ENCODE measurements around the gene BTAF1.

Gene BTAF1

GRCh38 chr10:91908337-91909116 lies 15.0 kb upstream of the BTAF1 start:
- peak; percentile 35 for DNase-seq

- DNase-seq = no peak
Measured at GRCh38 chr10:91909117-91909677, 14.4 kb upstream of the BTAF1 start, which contains the start of gene FGFBP3. Gene FGFBP3, minus strand, starts transcription at chr10:91909486. Its CDS starts 517 bp downstream, at chr10:91908969.

- no peak for DNase-seq
Measured at GRCh38 chr10:91910467-91910866, 13.1 kb upstream of the BTAF1 start.

GRCh38 chr10:91919651-91920050 lies 3.9 kb upstream of the BTAF1 start:
- no peak for DNase-seq

GRCh38 chr10:91924212-91925021 lies 847 bp downstream of the BTAF1 start:
- DNase-seq = no peak

GRCh38 chr10:91925022-91925320 lies 1.4 kb downstream of the BTAF1 start:
- no peak for DNase-seq

DNA sequence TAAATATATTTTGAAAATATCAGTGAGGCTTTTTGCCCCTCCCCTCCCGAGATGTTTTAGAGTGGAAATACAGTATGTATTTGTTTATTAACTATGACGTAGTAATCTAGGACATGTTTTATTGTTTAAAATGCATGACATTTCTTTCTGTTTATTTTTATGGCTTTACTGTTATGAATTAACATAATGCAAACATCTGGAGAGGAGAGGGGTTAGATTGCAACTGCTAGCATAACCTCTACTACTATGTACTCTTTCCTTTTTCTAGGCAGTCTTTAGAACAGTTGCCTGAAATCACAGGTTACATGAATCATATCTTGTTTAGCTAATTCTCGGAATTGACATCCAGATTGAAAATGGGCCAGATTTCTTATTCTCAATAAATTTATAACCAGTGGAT lies 7.4 kb downstream of the BTAF1 start:
- no peak for DNase-seq

DNA sequence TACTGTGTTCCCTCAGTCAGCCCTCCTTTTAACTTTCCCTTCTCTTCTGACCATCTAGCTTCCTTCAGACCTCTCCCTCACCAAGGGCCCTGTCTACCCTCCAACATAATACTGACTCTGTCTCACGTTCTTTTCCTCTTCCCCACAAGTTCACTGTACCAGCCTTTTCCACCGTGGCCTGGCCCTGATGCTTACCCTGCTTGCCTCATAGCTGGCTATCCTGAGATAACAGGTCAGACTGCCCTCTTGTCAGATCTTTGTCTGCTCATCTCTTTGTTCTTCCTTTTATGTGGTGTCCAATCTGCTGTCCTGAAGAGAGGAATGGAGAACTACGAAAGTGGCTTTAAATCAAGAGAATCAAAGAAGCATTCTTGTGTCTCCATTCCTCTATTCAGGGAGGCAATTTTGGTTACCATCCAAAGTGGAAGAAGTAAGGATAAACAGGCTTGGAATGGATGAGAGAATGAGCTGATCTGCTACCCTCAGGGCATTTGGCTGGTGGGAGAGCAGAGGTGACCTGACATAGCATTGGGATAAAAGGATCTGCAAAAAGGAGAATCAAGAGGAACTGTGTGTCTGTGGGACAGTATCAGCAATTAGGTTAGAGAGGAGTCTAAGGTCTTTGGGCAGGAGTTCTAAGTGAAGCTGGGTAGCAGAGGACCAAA lies 8.1 kb downstream of the BTAF1 start:
- no peak for DNase-seq

DNA sequence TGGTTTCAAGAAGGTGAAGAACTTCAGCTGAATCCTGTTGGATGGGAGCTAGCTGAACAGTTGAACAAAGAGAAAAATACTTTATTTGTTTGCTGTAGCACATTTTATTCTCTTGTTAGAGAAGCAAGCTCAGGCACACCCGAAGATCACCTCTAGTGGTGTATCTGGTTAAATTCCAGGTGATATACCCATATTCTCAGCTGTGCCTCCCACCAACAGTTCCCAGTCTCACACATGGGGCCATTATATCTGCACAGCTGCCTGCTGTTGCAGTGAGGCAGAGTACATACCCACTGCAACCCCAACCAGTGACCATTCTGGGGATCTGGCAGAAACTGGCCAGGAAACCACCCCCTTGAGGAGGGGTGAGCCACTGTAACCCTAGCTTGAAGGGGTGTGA lies 9.2 kb downstream of the BTAF1 start:
- no peak for DNase-seq

GRCh38 chr10:91935886-91936285 lies 12.3 kb downstream of the BTAF1 start:
- no peak for DNase-seq

- DNase-seq = no peak
Measured at GRCh38 chr10:91939653-91940052, 16.1 kb downstream of the BTAF1 start.

DNA sequence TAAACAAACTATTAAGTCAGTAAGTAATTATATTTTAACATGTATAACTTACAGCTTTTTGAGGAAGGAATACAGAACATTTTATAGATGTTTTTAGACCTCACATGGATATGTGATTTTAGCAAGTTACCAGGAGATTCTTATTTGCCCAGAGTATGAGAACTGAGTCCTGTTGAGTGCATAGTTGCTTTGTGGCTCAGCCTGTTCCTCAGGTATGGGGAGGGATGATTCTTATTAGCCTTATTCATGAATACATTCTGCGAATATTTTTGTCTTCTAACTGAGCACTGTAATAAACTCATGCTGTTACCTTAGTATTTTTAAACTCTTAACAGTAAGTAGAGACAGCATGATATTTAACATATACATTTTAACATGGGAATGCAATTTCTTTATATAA lies 17.9 kb downstream of the BTAF1 start:
- no peak for DNase-seq

- no peak for DNase-seq
Measured at GRCh38 chr10:91944880-91945630, 21.5 kb downstream of the BTAF1 start.

GRCh38 chr10:91953600-91954160 lies 30.1 kb downstream of the BTAF1 start:
- no peak for DNase-seq

DNA sequence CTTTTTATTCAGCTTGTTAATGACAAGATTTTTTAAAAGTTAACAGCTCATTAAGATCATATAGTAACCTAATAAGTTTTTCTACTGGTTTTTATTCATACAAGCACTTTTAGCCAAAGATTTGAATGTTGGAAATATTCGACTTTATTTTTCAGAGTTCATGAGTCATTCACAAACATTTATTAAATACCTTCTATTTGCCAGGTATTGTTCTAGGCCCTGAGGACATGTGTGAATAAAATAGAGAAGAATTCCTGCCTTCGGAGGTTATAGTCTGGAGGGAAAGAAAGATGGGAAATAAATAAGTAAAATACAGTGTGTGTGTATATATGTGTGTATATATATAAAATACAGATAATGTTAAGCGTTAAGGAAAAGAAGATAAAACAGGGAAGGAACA lies 31.5 kb downstream of the BTAF1 start:
- no peak for DNase-seq

DNA sequence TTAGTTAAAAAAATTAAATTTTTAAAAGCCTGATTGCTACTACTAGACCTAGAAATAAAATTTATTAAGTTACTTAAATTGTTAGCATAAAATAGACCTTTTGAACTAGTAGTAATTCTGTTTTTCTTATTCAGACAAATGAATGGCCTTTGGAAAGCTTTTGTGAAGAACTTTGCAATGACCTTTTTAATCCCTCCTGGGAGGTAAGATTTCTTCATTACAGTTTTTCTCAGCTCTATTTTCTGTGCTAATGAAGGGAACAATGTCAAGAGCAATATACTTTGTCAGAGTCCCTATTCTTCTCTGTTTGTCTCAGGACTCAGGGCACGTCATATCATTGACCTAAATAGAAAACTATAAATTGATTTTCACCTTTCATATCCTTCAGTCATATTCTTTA lies 33.5 kb downstream of the BTAF1 start:
- no peak for DNase-seq

DNA sequence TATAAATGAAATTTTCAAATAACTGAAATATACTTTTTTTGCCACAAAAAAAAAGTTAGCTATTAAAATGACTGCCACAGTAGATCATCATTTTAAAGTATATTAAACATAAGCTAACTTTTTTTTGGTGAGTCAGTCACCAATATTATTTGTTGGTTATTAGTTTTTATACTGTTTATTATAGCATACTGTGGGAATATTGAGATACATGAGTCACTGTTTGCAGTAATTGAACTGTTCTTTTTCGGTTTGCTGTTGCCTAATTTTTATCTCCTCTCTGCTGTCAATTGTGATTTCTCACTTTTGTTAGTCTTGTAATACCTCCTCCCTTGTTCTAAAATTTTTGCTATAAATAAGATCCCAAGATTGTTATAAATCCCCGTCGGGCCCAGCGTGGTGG lies 45.7 kb downstream of the BTAF1 start:
- DNase-seq = no peak

- DNase-seq = no peak
Measured at GRCh38 chr10:91974960-91975359, 51.4 kb downstream of the BTAF1 start.

DNA sequence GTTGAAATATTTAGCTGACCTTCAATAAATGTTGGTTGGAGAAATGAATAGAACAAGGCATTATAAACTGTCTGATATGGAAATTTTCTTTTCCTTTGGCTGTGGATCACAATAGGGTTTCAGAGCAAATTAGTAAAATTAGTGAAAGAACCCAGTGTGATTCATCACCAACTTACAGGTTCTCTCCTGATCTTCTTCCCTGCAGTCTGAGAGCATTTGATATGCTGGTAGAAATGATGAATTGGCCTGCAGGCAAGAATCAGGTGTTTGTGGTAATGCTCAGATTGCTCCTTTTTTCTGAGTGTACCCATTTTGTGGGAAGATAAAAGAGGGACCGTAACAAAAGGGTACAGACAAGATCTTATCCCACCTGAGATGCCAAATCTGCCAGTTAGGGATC lies 51.9 kb downstream of the BTAF1 start:
- no peak for DNase-seq

DNA sequence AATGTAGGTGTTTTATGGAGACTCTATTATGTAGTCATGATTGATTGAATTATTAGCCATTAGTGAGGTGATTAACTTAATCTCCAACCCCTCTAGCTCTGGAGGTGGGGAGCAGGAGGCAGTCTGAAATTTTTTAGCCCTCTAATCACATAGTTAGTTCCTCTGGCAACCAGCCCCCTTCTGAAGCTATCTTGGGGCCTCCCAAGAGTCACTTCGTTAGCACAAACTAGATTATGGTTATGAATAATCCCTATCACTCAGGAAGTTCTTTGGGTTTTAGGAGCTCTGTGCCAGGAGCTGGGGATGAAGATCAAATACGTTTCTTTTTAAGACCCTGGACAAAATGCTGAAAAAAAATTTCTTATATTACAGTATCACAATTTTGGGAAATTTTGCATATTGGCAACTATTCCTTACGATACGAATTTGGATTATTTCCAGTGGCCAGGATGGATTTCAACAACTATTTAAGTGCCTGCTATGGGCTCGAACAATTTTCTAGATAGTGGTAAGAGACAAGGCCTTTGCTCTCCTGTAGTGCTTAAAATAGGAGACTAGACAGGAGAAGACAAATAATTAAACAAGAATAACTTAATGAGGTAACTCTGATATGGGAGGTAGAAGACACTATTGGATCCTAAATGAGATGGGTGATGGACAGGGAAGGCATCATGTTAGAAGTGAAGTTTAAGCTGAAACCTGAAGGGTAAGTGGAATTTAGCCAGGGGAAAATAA lies 52.9 kb downstream of the BTAF1 start:
- no peak for DNase-seq

DNA sequence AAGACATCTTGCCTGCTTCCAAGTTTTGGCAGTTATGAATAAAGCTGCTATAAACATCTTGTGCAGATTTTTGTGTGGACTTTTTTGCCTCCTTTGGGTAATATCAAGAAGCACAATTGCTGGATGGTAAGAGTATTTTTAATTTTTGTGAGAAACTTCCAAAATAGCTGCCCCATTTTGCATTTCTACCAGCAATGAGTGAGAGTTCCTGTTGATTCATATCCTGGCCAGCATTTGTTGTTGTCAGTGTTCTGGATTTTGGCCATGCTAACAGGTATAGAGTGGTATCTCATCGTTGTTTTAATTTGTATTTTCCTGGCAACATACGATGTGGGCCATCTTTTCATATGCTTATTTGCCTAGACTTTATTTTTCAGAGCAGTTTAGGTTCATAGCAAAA lies 53.9 kb downstream of the BTAF1 start:
- no peak for DNase-seq

GRCh38 chr10:91978585-91978984 lies 55.0 kb downstream of the BTAF1 start:
- no peak for DNase-seq

Measured in effector CD8-positive, alpha-beta T cell (primary cell).